Measurements from ENCODE around the gene SNX13.

The SNX13 gene

GRCh38 chr7:17940951-17941431 is 697 bp upstream of the SNX13 start:
- H3K4me2 ChIP-seq (ENCODE audit: low read length), result peak overlapping the region; percentile 90
- H3K4me3 ChIP-seq (ENCODE audit: low read depth, low read length, poor library complexity, severe bottlenecking), result peak overlapping the region; percentile 84
- H3K27ac ChIP-seq (ENCODE audit: low read depth, low read length, poor library complexity, severe bottlenecking), result no peak overlapping the region
- peak overlapping the region; percentile 37 for H2AFZ ChIP-seq (ENCODE audit: low read length)
- H3K9me2 ChIP-seq (ENCODE audit: low read depth, low read length), result no peaks in the 10 kb centered on the region
- H3K4me1 ChIP-seq (ENCODE audit: insufficient read depth, low read length, severe bottlenecking), result peaks cover 34% of the 10 kb centered on the region
- no peaks in the 10 kb centered on the region for H3K9me3 ChIP-seq (ENCODE audit: low read length)
- no peaks in the 10 kb centered on the region for H4K20me1 ChIP-seq (ENCODE audit: insufficient read depth, low read length)
- H3K36me3 ChIP-seq (ENCODE audit: insufficient read depth, low read length), result no peaks in the 10 kb centered on the region
- H3K9ac ChIP-seq (ENCODE audit: low read length), result peak overlapping the region; percentile 90
- H3K79me2 ChIP-seq (ENCODE audit: insufficient read depth, low read length), result peaks cover 38% of the 10 kb centered on the region
- TF ChIP-seq EZH2 (IDR thresholded peaks at IDR 0.05; ENCODE audit: borderline replicate concordance, low read length) (no peak), CTCF (IDR thresholded peaks at IDR 0.05; ENCODE audit: low read length) (no peak; the same call in 1 of the 2 replicates)
- no peaks in the 10 kb centered on the region for H3K27me3 ChIP-seq (ENCODE audit: insufficient read depth, low read length)
- H3F3A ChIP-seq (ENCODE audit: insufficient read depth, low read length), result no peaks in the 10 kb centered on the region

- no peaks in the 10 kb centered on the region for H3K9me3 ChIP-seq (ENCODE audit: low read length)
- H3K36me3 ChIP-seq (ENCODE audit: insufficient read depth, low read length), result no peaks in the 10 kb centered on the region
- no peaks in the 10 kb centered on the region for H3F3A ChIP-seq (ENCODE audit: insufficient read depth, low read length)
- no peak for TF ChIP-seq EZH2 (IDR thresholded peaks at IDR 0.05; ENCODE audit: borderline replicate concordance, low read length)
- no peak for TF ChIP-seq CTCF (IDR thresholded peaks at IDR 0.05; ENCODE audit: low read length)
- H3K9me2 ChIP-seq (ENCODE audit: low read depth, low read length), result no peaks in the 10 kb centered on the region
- H3K27me3 ChIP-seq (ENCODE audit: insufficient read depth, low read length), result no peaks in the 10 kb centered on the region
- H3K79me2 ChIP-seq (ENCODE audit: insufficient read depth, low read length), result peaks cover 50% of the 10 kb centered on the region
- no peaks in the 10 kb centered on the region for H4K20me1 ChIP-seq (ENCODE audit: insufficient read depth, low read length)
- H3K4me1 ChIP-seq (ENCODE audit: insufficient read depth, low read length, severe bottlenecking), result peaks cover 40% of the 10 kb centered on the region
- peak overlapping the region; percentile 78 for H3K27ac ChIP-seq (ENCODE audit: low read depth, low read length, poor library complexity, severe bottlenecking)
- H3K9ac ChIP-seq (ENCODE audit: low read length), result peak overlapping the region; percentile 90
- H2AFZ ChIP-seq (ENCODE audit: low read length), result peak overlapping the region; percentile 55
- peak overlapping the region; percentile 84 for H3K4me3 ChIP-seq (ENCODE audit: low read depth, low read length, poor library complexity, severe bottlenecking)
- peak overlapping the region; percentile 90 for H3K4me2 ChIP-seq (ENCODE audit: low read length)
These were observed 540 bp downstream of the SNX13 start for GRCh38 chr7:17939606-17940301.

- Histone ChIP-seq H2AFZ (ENCODE audit: low read length) (no peak overlapping the region), H3K4me1 (ENCODE audit: insufficient read depth, low read length, severe bottlenecking) (peaks cover 46% of the 10 kb centered on the region), H3K27me3 (ENCODE audit: insufficient read depth, low read length) (no peaks in the 10 kb centered on the region), H3K4me3 (ENCODE audit: low read depth, low read length, poor library complexity, severe bottlenecking) (peak overlapping the region; percentile 84), H3K4me2 (ENCODE audit: low read length) (peak overlapping the region; percentile 90), H3K36me3 (ENCODE audit: insufficient read depth, low read length) (no peaks in the 10 kb centered on the region), H3F3A (ENCODE audit: insufficient read depth, low read length) (no peaks in the 10 kb centered on the region), H3K79me2 (ENCODE audit: insufficient read depth, low read length) (peaks cover 56% of the 10 kb centered on the region), H4K20me1 (ENCODE audit: insufficient read depth, low read length) (no peaks in the 10 kb centered on the region), H3K9me3 (ENCODE audit: low read length) (no peaks in the 10 kb centered on the region), H3K27ac (ENCODE audit: low read depth, low read length, poor library complexity, severe bottlenecking) (peak overlapping the region; percentile 78), H3K9ac (ENCODE audit: low read length) (peak overlapping the region; percentile 90), H3K9me2 (ENCODE audit: low read depth, low read length) (no peaks in the 10 kb centered on the region)
- TF ChIP-seq EZH2 (IDR thresholded peaks at IDR 0.05; ENCODE audit: borderline replicate concordance, low read length), result no peak
- TF ChIP-seq CTCF (IDR thresholded peaks at IDR 0.05; ENCODE audit: low read length), result no peak
These were observed 1.1 kb downstream of the SNX13 start for GRCh38 chr7:17939211-17939605.

Data from OCI-LY1 (cell line).